GM13976 (cell line): Measurements from ENCODE around the gene RNF207.

Experiments used
- DNase-seq: peaks from one replicate; pipeline ENCODE4 v3.0.0; 2012; ENCODE audit warnings: low spot score
- in situ Hi-C: fragments of 300-500 bp; cut with MboI; formaldehyde crosslinking; loops from one replicate; pipeline ENCODE4 v1.12.0; 2022; ENCODE audit warnings: low sequenced_read_pairs, mixed read lengths, inconsistent platforms; ENCODE audit not compliant: unreplicated experiment
- TF ChIP-seq, protein P1 (sequence below): IDR thresholded peaks from 2 replicates; pipeline ENCODE4 v1.5.1; 2012; ENCODE audit warnings: borderline replicate concordance, mild to moderate bottlenecking; ENCODE audit not compliant: insufficient read depth; ENCODE audit errors: extremely low read depth, missing control alignments, control extremely low read depth

The RNF207 gene

GRCh38 chr1:6180268-6180706 is 25.6 kb upstream of the RNF207 start, which contains the start of gene CHD5:
Gene CHD5, minus strand, starts transcription at chr1:6180321. Its CDS starts 298 bp downstream, at chr1:6180023.
- DNase-seq = no peak
- in situ Hi-C loops = no loop called here
- TF ChIP-seq, protein P1, sequence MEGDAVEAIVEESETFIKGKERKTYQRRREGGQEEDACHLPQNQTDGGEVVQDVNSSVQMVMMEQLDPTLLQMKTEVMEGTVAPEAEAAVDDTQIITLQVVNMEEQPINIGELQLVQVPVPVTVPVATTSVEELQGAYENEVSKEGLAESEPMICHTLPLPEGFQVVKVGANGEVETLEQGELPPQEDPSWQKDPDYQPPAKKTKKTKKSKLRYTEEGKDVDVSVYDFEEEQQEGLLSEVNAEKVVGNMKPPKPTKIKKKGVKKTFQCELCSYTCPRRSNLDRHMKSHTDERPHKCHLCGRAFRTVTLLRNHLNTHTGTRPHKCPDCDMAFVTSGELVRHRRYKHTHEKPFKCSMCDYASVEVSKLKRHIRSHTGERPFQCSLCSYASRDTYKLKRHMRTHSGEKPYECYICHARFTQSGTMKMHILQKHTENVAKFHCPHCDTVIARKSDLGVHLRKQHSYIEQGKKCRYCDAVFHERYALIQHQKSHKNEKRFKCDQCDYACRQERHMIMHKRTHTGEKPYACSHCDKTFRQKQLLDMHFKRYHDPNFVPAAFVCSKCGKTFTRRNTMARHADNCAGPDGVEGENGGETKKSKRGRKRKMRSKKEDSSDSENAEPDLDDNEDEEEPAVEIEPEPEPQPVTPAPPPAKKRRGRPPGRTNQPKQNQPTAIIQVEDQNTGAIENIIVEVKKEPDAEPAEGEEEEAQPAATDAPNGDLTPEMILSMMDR = no peak

DNA sequence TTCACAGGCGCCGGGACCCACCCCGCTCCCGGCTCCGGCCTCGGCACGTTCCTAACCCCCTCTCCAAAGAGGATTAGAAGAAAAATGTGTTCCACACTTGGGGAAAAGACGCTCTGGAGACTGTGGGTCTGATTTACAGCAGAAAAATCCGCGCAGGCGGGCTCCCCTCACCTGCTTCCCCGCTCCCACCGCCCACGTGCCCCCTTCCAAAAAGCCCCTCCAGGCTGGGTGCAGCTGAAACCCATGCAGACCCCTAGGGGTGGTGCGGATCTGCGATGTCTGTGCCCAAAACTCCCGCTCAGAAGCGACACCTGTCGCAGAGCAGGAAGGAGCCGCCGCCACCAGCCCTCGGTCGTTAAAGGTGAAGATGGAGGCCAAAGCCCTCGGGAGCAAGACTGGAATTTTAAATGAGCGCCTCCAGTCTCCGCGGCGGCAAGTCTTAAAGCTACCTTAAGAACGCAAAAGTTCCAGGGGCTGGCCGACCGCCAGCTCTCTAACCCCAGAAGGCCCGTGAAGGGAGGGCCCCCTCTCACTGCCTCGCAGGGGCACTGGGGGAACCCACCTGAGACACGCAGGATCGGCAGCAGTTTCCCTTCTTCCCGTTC is 25.1 kb upstream of the RNF207 start:
- TF ChIP-seq, protein P1 = no peak
- in situ Hi-C loops = no loop called here
- no peak for DNase-seq

DNA sequence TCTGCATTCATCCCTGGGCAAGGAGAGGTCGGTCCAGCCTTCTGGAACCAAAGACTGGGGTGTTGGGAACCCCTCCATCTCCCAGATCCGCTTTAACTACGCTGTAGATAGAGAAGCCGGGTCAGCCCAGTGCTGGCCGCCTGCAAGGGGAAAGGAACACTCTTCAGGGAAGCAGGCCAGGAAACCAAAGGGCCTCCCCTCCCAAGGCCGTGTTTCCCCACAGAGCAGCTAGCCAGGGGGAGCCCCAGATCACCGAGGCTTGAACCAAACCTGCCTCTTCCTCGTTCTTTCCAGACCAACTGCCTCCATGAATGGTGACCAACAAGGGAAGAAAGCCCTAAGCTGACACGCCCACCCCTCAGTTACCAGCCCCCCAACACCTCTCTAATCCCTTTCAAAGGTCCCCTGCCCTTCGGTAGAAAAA is 24.6 kb upstream of the RNF207 start:
- no peak for DNase-seq
- in situ Hi-C loops = no loop called here
- TF ChIP-seq, protein P1 = no peak

GRCh38 chr1:6183520-6183989 is 22.4 kb upstream of the RNF207 start:
- TF ChIP-seq, protein P1 = no peak
- DNase-seq = no peak
- in situ Hi-C loops = no loop called here

DNA sequence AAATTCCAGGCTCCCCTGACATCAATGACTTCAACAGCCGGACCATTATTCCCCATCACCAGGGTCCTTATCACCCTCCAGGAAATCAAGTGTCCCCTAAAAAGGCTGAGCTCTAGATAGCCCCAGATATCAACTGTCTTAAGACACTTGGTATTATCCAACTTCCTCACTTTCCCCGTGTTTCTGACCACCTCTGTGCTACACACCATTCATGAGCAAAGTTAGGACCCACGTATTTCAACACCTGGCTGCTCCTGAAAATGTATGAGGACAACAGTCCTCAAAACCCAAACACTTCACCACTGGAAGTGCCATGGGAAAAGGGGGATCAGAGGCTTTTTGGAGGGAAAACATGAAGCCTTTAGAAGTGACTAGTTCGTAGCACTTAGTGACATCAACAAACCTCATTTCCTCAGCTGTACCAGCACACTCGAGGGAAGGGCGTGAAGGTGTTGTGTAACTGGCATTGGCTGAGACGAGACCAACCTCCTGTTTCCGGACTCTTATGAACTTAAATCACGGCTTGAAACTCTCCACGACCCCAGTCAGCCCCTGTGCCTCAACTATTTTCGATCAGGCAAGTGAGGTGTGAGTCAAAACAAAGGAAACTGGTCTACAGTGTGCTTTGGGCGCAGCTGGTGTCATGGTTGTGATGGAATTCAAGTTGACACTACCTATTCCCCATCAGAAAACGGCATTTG is 21.7 kb upstream of the RNF207 start:
- no peak for DNase-seq
- in situ Hi-C loops = no loop called here
- TF ChIP-seq, protein P1 = no peak

DNA sequence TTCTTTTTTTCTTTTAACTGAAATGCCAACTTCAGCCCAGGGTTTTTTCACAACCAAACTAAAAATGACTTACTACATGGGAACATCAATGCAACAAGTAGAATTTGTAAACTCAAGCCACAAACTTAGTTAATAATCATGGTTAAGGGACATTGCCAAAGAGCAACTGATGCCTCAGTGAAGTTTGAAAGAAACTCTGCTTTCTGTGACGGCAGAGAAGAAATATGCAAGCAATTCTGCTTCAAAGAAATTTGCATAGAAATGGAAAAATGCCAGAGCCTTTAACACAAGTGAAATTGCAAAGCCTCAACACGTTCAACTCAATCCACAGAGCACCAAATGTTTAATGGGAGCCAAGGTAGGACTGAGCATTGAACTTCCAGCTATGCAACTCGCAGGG is 20.8 kb upstream of the RNF207 start:
- in situ Hi-C loops = no loop called here
- TF ChIP-seq, protein P1 = no peak
- no peak for DNase-seq
